Fibroblast of villous mesenchyme (primary cell): Measurements from ENCODE around the gene SOWAHA. TPM values are rescaled to one million over a fixed set of nuclear protein-coding genes. Genes with fewer than 3 reads are reported as not detected.

ENCODE experiments used
- DNase-seq: peaks from one replicate; pipeline ENCODE4 v3.0.0-alpha.2; 2010; ENCODE audit warnings: low read depth
- H3K4me3 ChIP-seq: 2 replicates; pipeline ENCODE4 v1.5.1; 2011; ENCODE audit warnings: low read depth, mild to moderate bottlenecking, low read length
- total RNA-seq: library from RNA; depleted of rRNA; stranded (reverse); fragments of >200 nt; gene quantifications from 2 replicates; pipeline ENCODE4 v1.2.3, GENCODE V29; 2012
- TF ChIP-seq, protein P1 (sequence below): IDR thresholded peaks from 2 replicates; pipeline ENCODE4 v1.5.1; 2012; ENCODE audit warnings: low read depth, mild to moderate bottlenecking, low read length; ENCODE audit not compliant: insufficient read depth

The SOWAHA gene
- total RNA-seq: under 0.01 TPM in 2 replicates

DNA sequence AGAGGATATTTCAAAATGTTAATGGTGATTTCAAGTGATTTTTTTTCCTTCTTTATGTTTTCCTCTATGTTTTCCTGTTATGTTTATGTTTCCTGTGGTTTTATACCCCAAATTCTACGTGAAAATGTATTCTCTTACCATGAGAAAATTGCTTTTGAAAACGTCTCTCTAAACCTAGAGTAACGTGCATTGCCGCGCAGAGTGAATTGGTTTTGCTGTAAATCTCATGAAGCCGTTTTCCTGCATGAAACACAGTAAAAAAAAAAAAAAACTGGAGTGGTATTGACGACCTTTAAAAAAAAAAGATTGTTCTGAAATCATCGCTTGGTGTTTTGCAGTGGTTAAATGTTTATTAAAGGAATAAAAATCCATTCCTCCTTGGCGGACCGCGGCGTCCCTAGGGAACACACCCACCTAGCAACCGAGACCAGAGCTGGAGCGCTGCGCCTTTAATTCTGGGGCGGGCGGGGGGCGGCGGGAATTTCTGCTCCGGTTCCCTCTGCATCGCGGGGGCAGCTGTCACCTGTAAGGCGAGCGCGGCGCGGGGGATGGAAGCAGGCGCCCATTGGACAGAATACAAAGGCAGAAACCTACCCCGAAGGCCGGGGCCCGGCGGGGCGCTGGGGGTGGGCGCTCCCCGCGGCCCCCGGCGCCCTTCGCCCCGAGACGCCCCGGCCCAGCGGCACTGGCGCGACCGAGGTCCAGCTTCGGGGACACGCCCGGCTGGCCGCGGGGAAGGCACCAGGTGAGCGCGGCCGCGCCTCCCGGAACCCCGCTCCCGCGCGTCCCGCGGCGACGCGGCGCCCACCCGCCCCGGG lies at the start of gene SOWAHA:
Gene SOWAHA, plus strand, starts transcription at position 522 of the 818 bp plus-strand sequence. CDS start 320 bp downstream, outside the sequence.
- no peak for DNase-seq
- TF ChIP-seq, protein P1, sequence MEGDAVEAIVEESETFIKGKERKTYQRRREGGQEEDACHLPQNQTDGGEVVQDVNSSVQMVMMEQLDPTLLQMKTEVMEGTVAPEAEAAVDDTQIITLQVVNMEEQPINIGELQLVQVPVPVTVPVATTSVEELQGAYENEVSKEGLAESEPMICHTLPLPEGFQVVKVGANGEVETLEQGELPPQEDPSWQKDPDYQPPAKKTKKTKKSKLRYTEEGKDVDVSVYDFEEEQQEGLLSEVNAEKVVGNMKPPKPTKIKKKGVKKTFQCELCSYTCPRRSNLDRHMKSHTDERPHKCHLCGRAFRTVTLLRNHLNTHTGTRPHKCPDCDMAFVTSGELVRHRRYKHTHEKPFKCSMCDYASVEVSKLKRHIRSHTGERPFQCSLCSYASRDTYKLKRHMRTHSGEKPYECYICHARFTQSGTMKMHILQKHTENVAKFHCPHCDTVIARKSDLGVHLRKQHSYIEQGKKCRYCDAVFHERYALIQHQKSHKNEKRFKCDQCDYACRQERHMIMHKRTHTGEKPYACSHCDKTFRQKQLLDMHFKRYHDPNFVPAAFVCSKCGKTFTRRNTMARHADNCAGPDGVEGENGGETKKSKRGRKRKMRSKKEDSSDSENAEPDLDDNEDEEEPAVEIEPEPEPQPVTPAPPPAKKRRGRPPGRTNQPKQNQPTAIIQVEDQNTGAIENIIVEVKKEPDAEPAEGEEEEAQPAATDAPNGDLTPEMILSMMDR: no peak
- H3K4me3 ChIP-seq: peak within 1 kb of the TSS; percentile 41

DNA sequence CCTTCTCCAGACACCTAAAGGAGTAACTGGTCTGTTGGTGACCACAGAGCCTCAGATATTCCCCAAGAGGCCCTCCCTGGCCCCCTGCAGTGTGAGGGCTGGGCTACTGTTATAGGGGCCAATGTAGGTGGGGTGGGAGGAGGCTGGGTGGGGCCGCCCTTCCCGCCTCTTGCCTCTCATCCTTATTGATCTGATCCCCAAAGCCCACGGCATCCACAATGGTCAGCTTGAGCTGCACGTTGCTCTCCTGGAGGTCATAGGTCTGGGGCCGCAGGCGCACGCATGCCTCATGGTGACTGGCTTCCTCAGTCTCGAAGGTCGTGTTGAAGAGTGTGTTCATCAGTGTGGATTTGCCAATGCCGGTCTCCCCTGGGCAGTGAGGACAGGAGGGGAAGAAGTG lies 49.1 kb upstream of the SOWAHA start:
- DNase-seq: no peak
- H3K4me3 ChIP-seq: no peak overlapping the region
- TF ChIP-seq, protein P1: no peak

DNA sequence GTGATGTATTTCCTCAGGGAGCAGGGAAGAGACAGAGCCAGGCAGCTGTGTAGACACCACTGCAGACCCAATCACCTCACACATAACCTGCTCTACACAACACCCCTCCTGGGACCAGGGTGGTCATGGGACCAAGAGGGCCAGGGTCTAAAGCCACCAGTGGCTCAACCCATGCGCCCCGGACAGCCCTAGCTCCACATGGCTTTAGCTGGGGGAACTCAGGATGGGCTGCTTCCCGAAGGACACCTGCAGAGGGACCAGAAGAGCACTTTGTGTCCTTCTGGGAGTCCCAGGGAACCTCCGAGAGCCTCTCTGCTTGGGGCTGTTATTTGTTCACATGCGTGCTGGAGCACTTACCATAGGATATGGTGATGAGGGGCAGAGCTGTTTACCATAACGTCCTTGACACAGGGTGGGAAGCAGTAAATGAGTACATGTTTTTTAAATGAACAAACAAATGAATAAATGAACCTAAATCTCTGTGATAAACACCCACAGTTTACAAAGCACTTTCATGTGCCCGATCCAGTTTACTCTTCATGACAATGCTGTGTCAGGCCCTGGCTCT lies 48.3 kb upstream of the SOWAHA start:
- no peak overlapping the region for H3K4me3 ChIP-seq
- TF ChIP-seq, protein P1: no peak

DNA sequence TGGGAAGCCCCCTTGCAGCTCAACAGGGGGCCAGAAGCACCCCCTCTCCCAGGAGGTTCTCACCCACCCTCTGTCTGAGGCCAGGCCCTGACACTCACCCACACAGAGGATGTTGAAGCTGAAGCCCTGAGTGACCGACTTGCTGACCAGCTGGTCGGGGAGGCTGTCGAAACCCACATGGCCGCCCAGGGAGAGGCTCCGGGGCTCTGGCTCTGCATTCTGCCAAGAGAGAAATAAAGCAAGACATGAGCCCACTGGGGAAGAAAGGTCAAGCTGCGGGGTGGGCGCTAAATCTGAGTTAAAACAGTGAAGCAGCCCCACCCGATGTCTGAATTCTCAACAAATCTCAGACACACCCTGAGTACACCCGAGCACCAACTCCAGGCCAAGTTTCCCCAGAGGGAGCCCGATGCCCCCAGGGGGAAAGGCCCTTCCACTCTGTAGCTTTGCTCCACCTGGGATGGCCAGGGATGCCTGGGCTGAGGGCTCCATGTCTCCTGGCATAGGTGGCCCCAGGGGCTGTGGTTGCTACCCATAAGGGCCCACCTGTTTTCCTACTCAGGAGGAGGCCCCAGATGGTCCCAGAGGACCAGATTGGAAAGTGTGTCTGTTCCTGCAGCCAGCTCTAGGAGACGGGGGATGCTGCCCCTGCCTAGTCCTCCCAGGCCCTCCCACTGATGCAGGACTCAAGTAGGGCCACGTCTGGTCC lies 47.6 kb upstream of the SOWAHA start:
- DNase-seq: no peak
- H3K4me3 ChIP-seq: no peak overlapping the region
- TF ChIP-seq, protein P1: no peak

More for the DNA sequence above, 48.3 kb upstream of the SOWAHA start:
- no peak for DNase-seq

DNA sequence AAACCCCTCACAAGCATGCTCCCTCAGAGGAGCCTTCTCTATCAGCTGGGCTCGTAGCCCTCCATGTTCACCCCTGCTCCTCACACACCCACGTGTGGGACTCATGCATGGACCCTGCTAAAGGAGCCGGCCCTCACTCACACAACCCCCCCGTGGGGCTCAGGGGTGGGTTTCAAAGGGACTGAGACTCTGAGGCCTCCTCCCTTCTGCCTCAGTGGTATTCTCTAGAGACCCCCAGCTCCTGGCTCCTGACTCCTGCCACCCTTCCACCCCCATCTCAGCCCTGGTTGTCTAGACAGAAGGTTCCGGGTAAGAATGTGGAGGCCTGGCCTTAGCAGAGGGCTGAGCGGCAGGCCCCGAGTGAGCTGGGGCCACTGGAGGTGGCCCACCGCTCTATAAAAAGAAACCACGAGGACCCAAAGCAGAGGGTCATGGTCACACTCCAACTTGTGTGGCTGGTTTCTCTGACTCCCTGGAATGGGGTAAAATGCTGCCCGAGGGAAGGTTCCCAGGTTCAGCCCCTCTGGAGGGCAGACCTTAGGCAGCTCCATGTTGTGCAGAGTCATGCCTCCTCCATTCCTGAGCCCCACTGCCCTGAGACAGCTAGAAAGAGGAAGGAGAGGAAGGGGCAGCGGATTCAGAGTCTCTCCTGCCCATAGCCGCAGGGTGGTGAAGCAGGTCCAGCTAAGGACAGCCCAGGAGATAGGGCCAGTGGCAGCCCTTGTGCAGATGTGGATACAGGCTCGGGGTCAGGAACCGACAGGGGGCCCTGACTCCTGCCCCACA lies 46.9 kb upstream of the SOWAHA start:
- DNase-seq: no peak
- TF ChIP-seq, protein P1: no peak
- H3K4me3 ChIP-seq: no peak overlapping the region

DNA sequence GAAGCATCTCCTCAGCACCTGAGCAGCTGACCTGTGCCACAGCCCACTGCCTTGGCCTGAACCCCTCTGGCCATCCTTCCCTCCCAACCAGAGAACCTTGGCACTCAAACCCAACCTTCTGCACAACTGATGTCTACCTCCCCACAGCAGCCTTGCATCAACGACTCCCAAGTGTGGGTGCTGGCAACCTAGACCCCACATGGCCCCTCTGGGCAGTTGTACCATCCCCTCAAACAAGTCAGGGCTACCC lies 46.4 kb upstream of the SOWAHA start:
- TF ChIP-seq, protein P1: no peak
- H3K4me3 ChIP-seq: no peak overlapping the region
- no peak for DNase-seq
